ENCODE data around the gene LPAR5. TPM values are rescaled to one million over a fixed set of nuclear protein-coding genes. Genes with fewer than 3 reads are reported as not detected.

LPAR5 gene
- total RNA-seq, 1 experiment from 2014 or later = 0.20 TPM

DNA sequence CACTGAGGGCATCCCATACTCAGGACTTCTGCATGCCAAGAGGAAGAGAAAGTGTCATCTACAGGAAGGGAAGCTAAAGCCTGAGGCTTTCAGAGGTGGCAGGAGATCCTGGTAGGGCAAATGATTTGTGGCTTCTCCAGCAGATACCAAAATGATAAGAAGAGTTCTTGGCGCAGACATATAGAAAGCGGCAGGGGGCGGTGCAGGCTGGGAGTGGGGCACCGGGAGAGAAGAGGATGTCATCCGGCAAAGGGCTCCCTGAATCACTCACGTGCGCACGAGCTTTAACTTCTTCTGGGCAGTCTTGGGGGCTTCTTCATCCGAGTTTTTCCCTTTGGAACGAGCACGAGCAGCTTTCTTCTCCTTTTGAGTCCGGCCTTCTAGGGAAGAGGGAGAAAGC is 16.6 kb upstream of the LPAR5 start:
- peaks cover 35% of the 10 kb centered on the region for H3K36me3 Mint-ChIP-seq

DNA sequence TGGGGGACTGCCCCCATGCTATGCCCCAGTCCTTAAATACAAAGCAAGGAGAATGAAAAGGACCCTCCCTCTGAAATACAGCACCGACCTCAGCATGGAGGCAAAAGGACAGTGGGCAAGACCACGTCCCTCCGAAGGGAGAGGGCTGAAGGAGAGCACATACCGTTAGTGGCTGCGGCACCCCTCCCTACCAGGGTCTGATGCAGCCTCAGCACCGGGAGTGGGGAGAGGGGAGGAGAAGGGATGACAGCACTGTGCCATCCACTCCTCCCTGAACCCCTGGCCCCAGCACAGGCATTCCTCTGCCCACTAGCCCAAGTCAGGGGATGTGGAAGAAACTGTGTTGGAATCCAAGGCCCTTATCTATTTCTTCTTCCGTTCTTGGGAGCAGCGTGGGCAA is 15.1 kb upstream of the LPAR5 start:
- DNase-seq (ENCODE audit: low spot score) = no peak
- H3K36me3 Mint-ChIP-seq = peaks cover 26% of the 10 kb centered on the region
- CTCF ChIA-PET = no interaction called here
- no peaks in the 10 kb centered on the region for H3K4me1 Mint-ChIP-seq
- H3K27ac Mint-ChIP-seq = peak overlapping the region; percentile 70; the same call in 1 of the 2 replicates
- no peaks in the 10 kb centered on the region for H3K9me3 Mint-ChIP-seq
- ATAC-seq = no peak
- POLR2A ChIA-PET = no interaction called here
- peaks cover 12% of the 10 kb centered on the region for H3K27me3 Mint-ChIP-seq (ENCODE audit: low read depth)
- H3K4me3 Mint-ChIP-seq = no peak overlapping the region
- TF ChIP-seq, protein P1, sequence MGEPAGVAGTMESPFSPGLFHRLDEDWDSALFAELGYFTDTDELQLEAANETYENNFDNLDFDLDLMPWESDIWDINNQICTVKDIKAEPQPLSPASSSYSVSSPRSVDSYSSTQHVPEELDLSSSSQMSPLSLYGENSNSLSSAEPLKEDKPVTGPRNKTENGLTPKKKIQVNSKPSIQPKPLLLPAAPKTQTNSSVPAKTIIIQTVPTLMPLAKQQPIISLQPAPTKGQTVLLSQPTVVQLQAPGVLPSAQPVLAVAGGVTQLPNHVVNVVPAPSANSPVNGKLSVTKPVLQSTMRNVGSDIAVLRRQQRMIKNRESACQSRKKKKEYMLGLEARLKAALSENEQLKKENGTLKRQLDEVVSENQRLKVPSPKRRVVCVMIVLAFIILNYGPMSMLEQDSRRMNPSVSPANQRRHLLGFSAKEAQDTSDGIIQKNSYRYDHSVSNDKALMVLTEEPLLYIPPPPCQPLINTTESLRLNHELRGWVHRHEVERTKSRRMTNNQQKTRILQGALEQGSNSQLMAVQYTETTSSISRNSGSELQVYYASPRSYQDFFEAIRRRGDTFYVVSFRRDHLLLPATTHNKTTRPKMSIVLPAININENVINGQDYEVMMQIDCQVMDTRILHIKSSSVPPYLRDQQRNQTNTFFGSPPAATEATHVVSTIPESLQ (CRISPR knock-in tag; IDR thresholded peaks at IDR 0.05) = no peak
- TF ChIP-seq, protein P2, sequence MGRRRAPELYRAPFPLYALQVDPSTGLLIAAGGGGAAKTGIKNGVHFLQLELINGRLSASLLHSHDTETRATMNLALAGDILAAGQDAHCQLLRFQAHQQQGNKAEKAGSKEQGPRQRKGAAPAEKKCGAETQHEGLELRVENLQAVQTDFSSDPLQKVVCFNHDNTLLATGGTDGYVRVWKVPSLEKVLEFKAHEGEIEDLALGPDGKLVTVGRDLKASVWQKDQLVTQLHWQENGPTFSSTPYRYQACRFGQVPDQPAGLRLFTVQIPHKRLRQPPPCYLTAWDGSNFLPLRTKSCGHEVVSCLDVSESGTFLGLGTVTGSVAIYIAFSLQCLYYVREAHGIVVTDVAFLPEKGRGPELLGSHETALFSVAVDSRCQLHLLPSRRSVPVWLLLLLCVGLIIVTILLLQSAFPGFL (CRISPR knock-in tag; IDR thresholded peaks at IDR 0.05; ENCODE audit: borderline replicate concordance) = no peak
- TF ChIP-seq ZNF396 (CRISPR knock-in tag; IDR thresholded peaks at IDR 0.05; ENCODE audit: borderline replicate concordance) (no peak), ZBTB21 (CRISPR knock-in tag; IDR thresholded peaks at IDR 0.05; ENCODE audit: borderline replicate concordance) (no peak), PRRX2 (CRISPR knock-in tag; IDR thresholded peaks at IDR 0.05) (no peak), SMAD4 (CRISPR knock-in tag; IDR thresholded peaks at IDR 0.05) (no peak), SOX15 (CRISPR knock-in tag; IDR thresholded peaks at IDR 0.05) (no peak), CREB1 (CRISPR knock-in tag; IDR thresholded peaks at IDR 0.05) (no peak), ZNF423 (CRISPR knock-in tag; IDR thresholded peaks at IDR 0.05) (no peak), HMGA2 (CRISPR knock-in tag; IDR thresholded peaks at IDR 0.05) (no peak)
- TF ChIP-seq, protein P3, sequence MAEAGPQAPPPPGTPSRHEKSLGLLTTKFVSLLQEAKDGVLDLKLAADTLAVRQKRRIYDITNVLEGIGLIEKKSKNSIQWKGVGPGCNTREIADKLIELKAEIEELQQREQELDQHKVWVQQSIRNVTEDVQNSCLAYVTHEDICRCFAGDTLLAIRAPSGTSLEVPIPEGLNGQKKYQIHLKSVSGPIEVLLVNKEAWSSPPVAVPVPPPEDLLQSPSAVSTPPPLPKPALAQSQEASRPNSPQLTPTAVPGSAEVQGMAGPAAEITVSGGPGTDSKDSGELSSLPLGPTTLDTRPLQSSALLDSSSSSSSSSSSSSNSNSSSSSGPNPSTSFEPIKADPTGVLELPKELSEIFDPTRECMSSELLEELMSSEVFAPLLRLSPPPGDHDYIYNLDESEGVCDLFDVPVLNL (CRISPR knock-in tag; IDR thresholded peaks at IDR 0.05; ENCODE audit: borderline replicate concordance, low read depth) = no peak
- TF ChIP-seq, protein P4, sequence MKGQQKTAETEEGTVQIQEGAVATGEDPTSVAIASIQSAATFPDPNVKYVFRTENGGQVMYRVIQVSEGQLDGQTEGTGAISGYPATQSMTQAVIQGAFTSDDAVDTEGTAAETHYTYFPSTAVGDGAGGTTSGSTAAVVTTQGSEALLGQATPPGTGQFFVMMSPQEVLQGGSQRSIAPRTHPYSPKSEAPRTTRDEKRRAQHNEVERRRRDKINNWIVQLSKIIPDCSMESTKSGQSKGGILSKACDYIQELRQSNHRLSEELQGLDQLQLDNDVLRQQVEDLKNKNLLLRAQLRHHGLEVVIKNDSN (CRISPR knock-in tag; IDR thresholded peaks at IDR 0.05) = no peak
- TF ChIP-seq, protein P5, sequence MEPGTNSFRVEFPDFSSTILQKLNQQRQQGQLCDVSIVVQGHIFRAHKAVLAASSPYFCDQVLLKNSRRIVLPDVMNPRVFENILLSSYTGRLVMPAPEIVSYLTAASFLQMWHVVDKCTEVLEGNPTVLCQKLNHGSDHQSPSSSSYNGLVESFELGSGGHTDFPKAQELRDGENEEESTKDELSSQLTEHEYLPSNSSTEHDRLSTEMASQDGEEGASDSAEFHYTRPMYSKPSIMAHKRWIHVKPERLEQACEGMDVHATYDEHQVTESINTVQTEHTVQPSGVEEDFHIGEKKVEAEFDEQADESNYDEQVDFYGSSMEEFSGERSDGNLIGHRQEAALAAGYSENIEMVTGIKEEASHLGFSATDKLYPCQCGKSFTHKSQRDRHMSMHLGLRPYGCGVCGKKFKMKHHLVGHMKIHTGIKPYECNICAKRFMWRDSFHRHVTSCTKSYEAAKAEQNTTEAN (CRISPR knock-in tag; IDR thresholded peaks at IDR 0.05) = no peak
- TF ChIP-seq, protein P6, sequence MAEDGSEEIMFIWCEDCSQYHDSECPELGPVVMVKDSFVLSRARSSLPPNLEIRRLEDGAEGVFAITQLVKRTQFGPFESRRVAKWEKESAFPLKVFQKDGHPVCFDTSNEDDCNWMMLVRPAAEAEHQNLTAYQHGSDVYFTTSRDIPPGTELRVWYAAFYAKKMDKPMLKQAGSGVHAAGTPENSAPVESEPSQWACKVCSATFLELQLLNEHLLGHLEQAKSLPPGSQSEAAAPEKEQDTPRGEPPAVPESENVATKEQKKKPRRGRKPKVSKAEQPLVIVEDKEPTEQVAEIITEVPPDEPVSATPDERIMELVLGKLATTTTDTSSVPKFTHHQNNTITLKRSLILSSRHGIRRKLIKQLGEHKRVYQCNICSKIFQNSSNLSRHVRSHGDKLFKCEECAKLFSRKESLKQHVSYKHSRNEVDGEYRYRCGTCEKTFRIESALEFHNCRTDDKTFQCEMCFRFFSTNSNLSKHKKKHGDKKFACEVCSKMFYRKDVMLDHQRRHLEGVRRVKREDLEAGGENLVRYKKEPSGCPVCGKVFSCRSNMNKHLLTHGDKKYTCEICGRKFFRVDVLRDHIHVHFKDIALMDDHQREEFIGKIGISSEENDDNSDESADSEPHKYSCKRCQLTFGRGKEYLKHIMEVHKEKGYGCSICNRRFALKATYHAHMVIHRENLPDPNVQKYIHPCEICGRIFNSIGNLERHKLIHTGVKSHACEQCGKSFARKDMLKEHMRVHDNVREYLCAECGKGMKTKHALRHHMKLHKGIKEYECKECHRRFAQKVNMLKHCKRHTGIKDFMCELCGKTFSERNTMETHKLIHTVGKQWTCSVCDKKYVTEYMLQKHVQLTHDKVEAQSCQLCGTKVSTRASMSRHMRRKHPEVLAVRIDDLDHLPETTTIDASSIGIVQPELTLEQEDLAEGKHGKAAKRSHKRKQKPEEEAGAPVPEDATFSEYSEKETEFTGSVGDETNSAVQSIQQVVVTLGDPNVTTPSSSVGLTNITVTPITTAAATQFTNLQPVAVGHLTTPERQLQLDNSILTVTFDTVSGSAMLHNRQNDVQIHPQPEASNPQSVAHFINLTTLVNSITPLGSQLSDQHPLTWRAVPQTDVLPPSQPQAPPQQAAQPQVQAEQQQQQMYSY (CRISPR knock-in tag; IDR thresholded peaks at IDR 0.05) = no peak

More for the DNA sequence above, 16.6 kb upstream of the LPAR5 start:
- H3K9me3 Mint-ChIP-seq = no peaks in the 10 kb centered on the region
- H3K27ac Mint-ChIP-seq = no peak overlapping the region
- ChIA-PET CTCF (interaction anchor here (0.6 to 1.0 kb wide), 5 partner anchors 12 to 195 kb away, joined by 3 to 4 read pairs (median 3); partner anchors contain the start of gene COPS7A), POLR2A (no interaction called here)
- no peak for ATAC-seq
- H3K4me3 Mint-ChIP-seq = no peak overlapping the region
- no peaks in the 10 kb centered on the region for H3K4me1 Mint-ChIP-seq
- DNase-seq (ENCODE audit: low spot score) = no peak
- no peak for TF ChIP-seq IRF2 (CRISPR knock-in tag; IDR thresholded peaks at IDR 0.05; ENCODE audit: borderline replicate concordance, low read depth)
- TF ChIP-seq, protein P7, sequence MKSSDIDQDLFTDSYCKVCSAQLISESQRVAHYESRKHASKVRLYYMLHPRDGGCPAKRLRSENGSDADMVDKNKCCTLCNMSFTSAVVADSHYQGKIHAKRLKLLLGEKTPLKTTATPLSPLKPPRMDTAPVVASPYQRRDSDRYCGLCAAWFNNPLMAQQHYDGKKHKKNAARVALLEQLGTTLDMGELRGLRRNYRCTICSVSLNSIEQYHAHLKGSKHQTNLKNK (CRISPR knock-in tag; IDR thresholded peaks at IDR 0.05) = no peak
- TF ChIP-seq, protein P8, sequence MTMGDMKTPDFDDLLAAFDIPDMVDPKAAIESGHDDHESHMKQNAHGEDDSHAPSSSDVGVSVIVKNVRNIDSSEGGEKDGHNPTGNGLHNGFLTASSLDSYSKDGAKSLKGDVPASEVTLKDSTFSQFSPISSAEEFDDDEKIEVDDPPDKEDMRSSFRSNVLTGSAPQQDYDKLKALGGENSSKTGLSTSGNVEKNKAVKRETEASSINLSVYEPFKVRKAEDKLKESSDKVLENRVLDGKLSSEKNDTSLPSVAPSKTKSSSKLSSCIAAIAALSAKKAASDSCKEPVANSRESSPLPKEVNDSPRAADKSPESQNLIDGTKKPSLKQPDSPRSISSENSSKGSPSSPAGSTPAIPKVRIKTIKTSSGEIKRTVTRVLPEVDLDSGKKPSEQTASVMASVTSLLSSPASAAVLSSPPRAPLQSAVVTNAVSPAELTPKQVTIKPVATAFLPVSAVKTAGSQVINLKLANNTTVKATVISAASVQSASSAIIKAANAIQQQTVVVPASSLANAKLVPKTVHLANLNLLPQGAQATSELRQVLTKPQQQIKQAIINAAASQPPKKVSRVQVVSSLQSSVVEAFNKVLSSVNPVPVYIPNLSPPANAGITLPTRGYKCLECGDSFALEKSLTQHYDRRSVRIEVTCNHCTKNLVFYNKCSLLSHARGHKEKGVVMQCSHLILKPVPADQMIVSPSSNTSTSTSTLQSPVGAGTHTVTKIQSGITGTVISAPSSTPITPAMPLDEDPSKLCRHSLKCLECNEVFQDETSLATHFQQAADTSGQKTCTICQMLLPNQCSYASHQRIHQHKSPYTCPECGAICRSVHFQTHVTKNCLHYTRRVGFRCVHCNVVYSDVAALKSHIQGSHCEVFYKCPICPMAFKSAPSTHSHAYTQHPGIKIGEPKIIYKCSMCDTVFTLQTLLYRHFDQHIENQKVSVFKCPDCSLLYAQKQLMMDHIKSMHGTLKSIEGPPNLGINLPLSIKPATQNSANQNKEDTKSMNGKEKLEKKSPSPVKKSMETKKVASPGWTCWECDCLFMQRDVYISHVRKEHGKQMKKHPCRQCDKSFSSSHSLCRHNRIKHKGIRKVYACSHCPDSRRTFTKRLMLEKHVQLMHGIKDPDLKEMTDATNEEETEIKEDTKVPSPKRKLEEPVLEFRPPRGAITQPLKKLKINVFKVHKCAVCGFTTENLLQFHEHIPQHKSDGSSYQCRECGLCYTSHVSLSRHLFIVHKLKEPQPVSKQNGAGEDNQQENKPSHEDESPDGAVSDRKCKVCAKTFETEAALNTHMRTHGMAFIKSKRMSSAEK (CRISPR knock-in tag; IDR thresholded peaks at IDR 0.05; ENCODE audit: borderline replicate concordance) = no peak
- TF ChIP-seq RELA (CRISPR knock-in tag; IDR thresholded peaks at IDR 0.05; ENCODE audit: borderline replicate concordance) = no peak
- TF ChIP-seq CBFB (CRISPR knock-in tag; IDR thresholded peaks at IDR 0.05; ENCODE audit: low read depth) = no peak
- no peak for TF ChIP-seq ZNF423 (CRISPR knock-in tag; IDR thresholded peaks at IDR 0.05)
- TF ChIP-seq OVOL2 (CRISPR knock-in tag; IDR thresholded peaks at IDR 0.05; ENCODE audit: borderline replicate concordance) = no peak
- TF ChIP-seq ETV6 (CRISPR knock-in tag; IDR thresholded peaks at IDR 0.05) = no peak
- no peaks in the 10 kb centered on the region for H3K27me3 Mint-ChIP-seq (ENCODE audit: low read depth)

Measured in WTC11 (cell line).